CD4-positive, alpha-beta memory T cell (primary cell): ENCODE data around the gene DCUN1D3. TPM values are rescaled to one million over a fixed set of nuclear protein-coding genes. Genes with fewer than 3 reads are reported as not detected.

Source experiments
- CTCF ChIA-PET: fragments of 350-600 bp; sonication (Branson Sonifier 250); formaldehyde crosslinking; loops from one replicate; lab custom pipeline; 2021; ENCODE audit warnings: inconsistent platforms; ENCODE audit not compliant: partially characterized antibody; lab: Charles Lee
- POLR2A ChIA-PET: fragments of 350-600 bp; sonication (Branson Sonifier 250); formaldehyde crosslinking; loops from one replicate; lab custom pipeline; 2021; ENCODE audit not compliant: partially characterized antibody; lab: Charles Lee
- DNase-seq, 5 donors: peaks; one replicate each; pipeline versions ENCODE4 v3.0.0 to v3.0.0-alpha.2; 2020 to 2022; ENCODE audit warnings: mixed read lengths in 1 of 5
- H3K27ac ChIP-seq: one replicate; pipeline ENCODE4 v1.7.0; 2013; ENCODE audit warnings: low read depth, low read length
- H3K27me3 ChIP-seq: 2 replicates; pipeline ENCODE4 v1.7.0; 2013; ENCODE audit warnings: mild to moderate bottlenecking, low read length, moderate library complexity; ENCODE audit not compliant: insufficient read depth
- H3K36me3 ChIP-seq: 2 replicates; pipeline ENCODE4 v1.7.0; 2013; ENCODE audit warnings: mild to moderate bottlenecking, low read length, moderate library complexity; ENCODE audit not compliant: insufficient read depth
- H3K4me1 ChIP-seq: 2 replicates; pipeline ENCODE4 v1.7.0; 2013; ENCODE audit warnings: mild to moderate bottlenecking, low read length, moderate library complexity; ENCODE audit not compliant: insufficient read depth
- H3K4me3 ChIP-seq, 2 donors: one replicate each; pipeline ENCODE4 v1.7.0; 2013; ENCODE audit warnings: low read length in 2 of 2, mild to moderate bottlenecking in 1 of 2
- H3K9me3 ChIP-seq, 2 donors: one replicate each; pipeline ENCODE4 v1.7.0; 2013; ENCODE audit warnings: low read length in 2 of 2, control low read depth in 1 of 2; ENCODE audit not compliant: control insufficient read depth in 1 of 2
- H3K27ac Mint-ChIP-seq, 7 donors: one replicate each; pipeline ENCODE4 v1.8.0; 2020 to 2021; ENCODE audit warnings: mixed read lengths in 7 of 7, mild to moderate bottlenecking in 6 of 7, inconsistent platforms in 3 of 7, moderate library complexity in 3 of 7
- H3K27me3 Mint-ChIP-seq, 2 donors: one replicate each; pipeline ENCODE4 v1.8.0; 2020 to 2021; ENCODE audit warnings: mixed read lengths in 2 of 2
- H3K36me3 Mint-ChIP-seq, 2 donors: one replicate each; pipeline ENCODE4 v1.8.0; 2020 to 2021; ENCODE audit warnings: mixed read lengths in 2 of 2, inconsistent platforms in 1 of 2, mild to moderate bottlenecking in 1 of 2
- H3K4me1 Mint-ChIP-seq, 4 donors: one replicate each; pipeline ENCODE4 v1.8.0; 2020 to 2021; ENCODE audit warnings: mixed read lengths in 4 of 4, mild to moderate bottlenecking in 1 of 4
- H3K4me3 Mint-ChIP-seq, 8 donors: one replicate each; pipeline ENCODE4 v1.8.0; 2020 to 2021; ENCODE audit warnings: mixed read lengths in 8 of 8, mild to moderate bottlenecking in 7 of 8, moderate library complexity in 6 of 8, inconsistent platforms in 3 of 8
- H3K9me3 Mint-ChIP-seq, 8 donors: one replicate each; pipeline ENCODE4 v1.8.0; 2020 to 2021; ENCODE audit warnings: mixed read lengths in 8 of 8, mild to moderate bottlenecking in 5 of 8, inconsistent platforms in 3 of 8, moderate library complexity in 1 of 8
- intact Hi-C: fragments of 100-400 bp; cut with micrococcal nuclease; formaldehyde crosslinking; loops from one replicate; pipeline ENCODE4 v1.15.1; 2023
- polyA plus RNA-seq, 2 donors: library from polyadenylated mRNA; unstranded; fragments of 300-500 nt; fragmentation: Illumina TruSeq; gene quantifications; one replicate each; pipeline ENCODE4 v1.2.3, GENCODE V29; 2021
- total RNA-seq, 2 experiments: library from RNA; stranded (reverse); gene quantifications; one replicate each; pipeline ENCODE4 v1.2.3, GENCODE V29; 2021

The DCUN1D3 gene
- total and polyA plus RNA-seq, 4 experiments from 2014 or later: 0.11 to 7.5 (median 3.7) TPM

DNA sequence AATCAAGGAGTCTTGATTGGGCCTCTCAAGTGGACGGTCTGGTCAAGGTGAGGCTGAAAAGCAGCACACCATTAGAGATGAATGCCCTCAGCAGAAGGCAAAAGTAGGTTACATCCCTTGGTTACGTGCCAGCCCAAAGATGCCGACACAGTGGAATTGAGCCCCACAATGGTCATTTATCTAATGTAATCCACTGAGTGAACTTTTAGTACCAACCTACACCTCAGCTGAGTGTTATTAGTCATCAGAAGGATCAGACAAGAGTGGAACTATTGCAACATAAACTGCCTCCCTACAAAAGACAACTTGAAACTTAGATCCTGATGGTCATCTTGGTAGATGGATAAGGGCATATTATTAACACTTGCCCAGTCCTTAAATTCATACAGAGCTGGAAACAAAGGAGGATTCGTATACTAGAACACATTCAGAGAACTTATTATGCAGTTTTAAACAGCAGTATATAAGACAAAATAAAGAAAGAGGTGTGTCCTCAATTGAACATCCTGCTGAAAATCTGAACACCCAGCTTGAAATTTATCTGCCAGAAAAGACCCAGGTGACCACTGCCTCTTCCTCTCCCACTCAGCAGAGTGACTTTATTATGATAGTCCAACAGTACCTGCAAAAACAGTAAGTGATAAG lies 2.8 kb downstream of the DCUN1D3 start:
- H3K27ac Mint-ChIP-seq: peak overlapping the region in 5 of 7 donors; percentile 4 to 94 (median 24)
- no peak overlapping the region for H3K4me3 ChIP-seq
- ChIA-PET CTCF (interaction anchor here (4.3 kb wide), 1 partner anchor 23 kb away, joined by 26 read pairs; no protein-coding TSS in a partner anchor), POLR2A (interaction anchor here (0.8 kb wide), 1 partner anchor 23 kb away, joined by 3 read pairs; no protein-coding TSS in a partner anchor)
- peaks cover 26 to 46% (median 35%) of the 10 kb centered on the region in 4 donors for H3K4me1 Mint-ChIP-seq
- H3K9me3 Mint-ChIP-seq: no peaks in the 10 kb centered on the region
- H3K27me3 Mint-ChIP-seq: no peaks in the 10 kb centered on the region
- peaks cover 28% of the 10 kb centered on the region for H3K4me1 ChIP-seq
- peaks cover under 1 to 29% of the 10 kb centered on the region in 2 donors for H3K36me3 Mint-ChIP-seq
- no peak for DNase-seq
- no peaks in the 10 kb centered on the region for H3K36me3 ChIP-seq
- no peaks in the 10 kb centered on the region for H3K9me3 ChIP-seq
- H3K27ac ChIP-seq: no peak overlapping the region
- no peaks in the 10 kb centered on the region for H3K27me3 ChIP-seq
- H3K4me3 Mint-ChIP-seq: peak overlapping the region in 3 of 8 donors; percentile 25 to 41 (median 32)
- intact Hi-C loops: no loop called here

DNA sequence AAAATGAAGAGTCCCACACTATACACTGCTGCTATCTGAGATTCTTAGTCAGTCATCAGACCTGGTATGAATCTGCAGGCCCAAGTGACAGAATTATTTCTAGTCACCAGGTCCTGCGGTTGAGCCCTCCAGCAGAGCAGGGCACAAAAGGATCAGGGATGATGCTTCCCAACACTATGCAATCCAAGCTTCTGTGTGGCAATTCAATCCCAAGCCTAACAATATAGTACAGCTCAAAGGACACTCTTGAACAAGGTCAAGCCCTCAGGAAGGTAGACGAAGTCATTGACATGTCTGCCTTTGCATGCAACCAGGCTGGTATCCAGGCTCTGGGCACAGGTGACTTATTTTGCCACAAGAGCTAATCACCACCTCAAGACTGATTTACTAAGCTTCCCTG lies 5.8 kb downstream of the DCUN1D3 start:
- H3K27ac ChIP-seq: no peak overlapping the region
- H3K27me3 ChIP-seq: no peaks in the 10 kb centered on the region
- H3K9me3 ChIP-seq: no peaks in the 10 kb centered on the region
- peaks cover 9% of the 10 kb centered on the region for H3K4me1 ChIP-seq
- Mint-ChIP-seq H3K27ac (no peak overlapping the region), H3K4me1 (peaks cover 15 to 22% (median 16%) of the 10 kb centered on the region in 4 donors), H3K36me3 (peaks cover 14 to 30% of the 10 kb centered on the region in 2 donors), H3K9me3 (no peaks in the 10 kb centered on the region), H3K4me3 (no peak overlapping the region), H3K27me3 (no peaks in the 10 kb centered on the region)
- H3K4me3 ChIP-seq: no peak overlapping the region
- no peaks in the 10 kb centered on the region for H3K36me3 ChIP-seq
- intact Hi-C loops: no loop called here
- CTCF ChIA-PET: interaction anchor here (1.2 kb wide), 1 partner anchor 20 kb away, joined by 3 read pairs; no protein-coding TSS in a partner anchor
- POLR2A ChIA-PET: no interaction called here
- DNase-seq: no peak

DNA sequence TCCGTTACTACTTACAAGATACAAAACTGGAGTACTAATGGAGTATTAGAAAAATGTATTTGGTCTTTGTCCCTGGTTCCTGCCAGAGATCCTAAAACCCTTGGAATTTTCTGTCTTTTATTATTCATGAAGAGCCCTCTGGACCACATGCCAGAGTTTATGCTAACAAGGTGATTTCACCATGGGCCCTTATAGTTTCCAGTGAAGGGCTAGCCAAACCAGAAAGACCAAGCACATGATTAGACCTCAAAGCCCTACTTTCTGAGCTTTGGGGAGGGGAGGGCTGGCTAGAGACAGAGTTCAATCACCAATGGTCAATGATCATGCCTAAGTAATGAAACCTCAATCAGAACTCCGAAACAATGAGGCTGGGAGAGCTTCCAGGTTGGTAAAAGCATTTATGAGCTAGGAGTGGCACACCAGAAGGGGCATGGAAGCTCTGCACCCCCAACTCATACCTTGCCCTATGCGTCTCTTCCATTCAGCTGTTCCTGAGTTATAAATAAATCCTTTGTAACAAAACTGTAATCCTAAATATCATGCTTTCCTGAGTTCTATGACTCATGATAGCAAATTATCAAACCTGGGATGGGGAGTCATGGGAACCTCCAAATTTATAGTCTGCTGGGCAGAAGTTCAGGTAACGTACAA lies 10.4 kb downstream of the DCUN1D3 start:
- no peak for DNase-seq
- Mint-ChIP-seq H3K36me3 (peaks cover 14 to 25% of the 10 kb centered on the region in 2 donors), H3K4me3 (no peak overlapping the region), H3K27ac (no peak overlapping the region), H3K27me3 (no peaks in the 10 kb centered on the region), H3K4me1 (peaks cover 4 to 14% (median 8%) of the 10 kb centered on the region in 4 donors), H3K9me3 (no peaks in the 10 kb centered on the region)
- POLR2A ChIA-PET: no interaction called here
- Histone ChIP-seq H3K36me3 (no peaks in the 10 kb centered on the region), H3K27ac (no peak overlapping the region), H3K27me3 (no peaks in the 10 kb centered on the region), H3K4me1 (no peaks in the 10 kb centered on the region), H3K4me3 (no peak overlapping the region), H3K9me3 (no peaks in the 10 kb centered on the region)
- intact Hi-C loops: no loop called here
- CTCF ChIA-PET: interaction anchor here (0.7 to 1.1 kb wide), 2 partner anchors 14 to 270 kb away, joined by 4 to 5 read pairs; no protein-coding TSS in a partner anchor

DNA sequence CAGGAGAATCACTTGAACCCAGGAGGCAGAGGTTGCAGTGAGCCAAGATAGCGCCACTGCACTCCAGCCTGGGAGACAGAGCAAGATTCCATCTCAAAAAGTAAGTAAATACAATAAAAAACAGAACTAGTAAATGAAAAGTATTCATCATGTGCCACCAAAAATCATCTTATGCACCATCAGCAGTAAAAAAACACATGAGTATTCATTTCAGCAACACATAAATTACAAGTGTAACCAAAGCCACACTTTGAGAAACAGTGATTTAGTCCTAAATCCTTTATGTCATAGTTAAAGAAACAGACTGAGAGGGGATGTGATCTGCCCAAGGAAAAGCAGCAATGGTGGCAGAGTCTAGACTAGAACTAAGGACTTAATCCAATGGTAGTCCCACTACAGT lies 13.0 kb downstream of the DCUN1D3 start:
- H3K9me3 Mint-ChIP-seq: no peaks in the 10 kb centered on the region
- Histone ChIP-seq H3K9me3 (no peaks in the 10 kb centered on the region), H3K4me1 (peaks cover 10% of the 10 kb centered on the region), H3K36me3 (no peaks in the 10 kb centered on the region), H3K4me3 (no peak overlapping the region), H3K27me3 (no peaks in the 10 kb centered on the region), H3K27ac (no peak overlapping the region)
- no peak overlapping the region for H3K4me3 Mint-ChIP-seq
- ChIA-PET POLR2A (no interaction called here), CTCF (interaction anchor here (1.1 to 2.3 kb wide), 2 partner anchors 13 to 38 kb away, joined by 3 to 10 read pairs; no protein-coding TSS in a partner anchor)
- H3K36me3 Mint-ChIP-seq: peaks cover 19 to 21% of the 10 kb centered on the region in 2 donors
- peaks cover 11 to 21% (median 16%) of the 10 kb centered on the region in 4 donors for H3K4me1 Mint-ChIP-seq
- no peak for DNase-seq
- H3K27me3 Mint-ChIP-seq: no peaks in the 10 kb centered on the region
- no peak overlapping the region for H3K27ac Mint-ChIP-seq
- intact Hi-C loops: no loop called here

DNA sequence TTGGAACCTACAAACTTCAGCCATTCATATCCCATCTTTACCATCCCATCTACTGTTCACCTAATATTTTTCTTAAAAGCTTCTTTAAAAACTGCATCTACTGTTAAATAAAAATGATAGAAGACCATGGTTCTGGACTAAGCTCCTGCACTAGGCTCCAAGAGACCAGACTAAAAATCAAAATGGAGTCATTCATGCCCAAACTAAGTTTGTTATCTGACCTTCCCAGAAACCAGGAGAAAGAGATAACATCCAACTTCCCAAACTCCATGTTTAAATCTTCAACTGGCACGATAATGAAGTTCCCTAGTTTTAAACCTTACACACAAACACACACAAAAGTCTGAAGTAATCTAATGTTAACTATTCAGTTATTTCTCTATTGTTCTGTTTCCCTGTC lies 13.8 kb downstream of the DCUN1D3 start:
- DNase-seq: no peak
- peaks cover 10% of the 10 kb centered on the region for H3K4me1 ChIP-seq
- no peaks in the 10 kb centered on the region for H3K36me3 ChIP-seq
- intact Hi-C loops: no loop called here
- Mint-ChIP-seq H3K27ac (peak overlapping the region in 2 of 7 donors; percentile 20 to 53), H3K36me3 (peaks cover 14 to 18% of the 10 kb centered on the region in 2 donors), H3K4me1 (peaks cover 11 to 17% (median 16%) of the 10 kb centered on the region in 4 donors), H3K4me3 (no peak overlapping the region), H3K9me3 (no peaks in the 10 kb centered on the region), H3K27me3 (no peaks in the 10 kb centered on the region)
- H3K9me3 ChIP-seq: no peaks in the 10 kb centered on the region
- H3K27me3 ChIP-seq: no peaks in the 10 kb centered on the region
- no peak overlapping the region for H3K27ac ChIP-seq
- no peak overlapping the region for H3K4me3 ChIP-seq
- CTCF ChIA-PET: interaction anchor here (1.1 to 2.3 kb wide), 2 partner anchors 12 to 37 kb away, joined by 3 to 10 read pairs; no protein-coding TSS in a partner anchor
- POLR2A ChIA-PET: interaction anchor here (1.2 kb wide), 1 partner anchor 14 kb away, joined by 3 read pairs; the partner anchor contains the start of genes DCUN1D3 and LYRM1

DNA sequence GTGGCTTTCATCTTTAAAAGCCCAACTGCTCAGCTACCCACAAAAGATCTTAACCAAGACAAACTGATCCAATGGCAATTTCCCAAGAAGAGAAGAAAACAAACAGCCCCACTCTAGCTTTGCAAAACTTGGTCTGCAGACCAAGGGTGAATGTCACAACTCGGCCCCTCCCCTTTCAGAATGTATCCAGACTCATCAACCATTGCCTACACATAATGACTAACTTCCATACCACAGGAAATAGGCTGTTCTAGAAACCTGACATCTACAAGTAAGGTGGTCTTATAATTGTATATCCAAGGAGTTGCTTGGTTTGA lies 16.0 kb downstream of the DCUN1D3 start:
- DNase-seq: no peak
- Histone ChIP-seq H3K36me3 (no peaks in the 10 kb centered on the region), H3K9me3 (no peaks in the 10 kb centered on the region), H3K4me3 (no peak overlapping the region), H3K27ac (no peak overlapping the region), H3K4me1 (peaks cover 10% of the 10 kb centered on the region), H3K27me3 (no peaks in the 10 kb centered on the region)
- ChIA-PET POLR2A (interaction anchor here (1.3 kb wide), 1 partner anchor 10 kb away, joined by 6 read pairs; no protein-coding TSS in a partner anchor), CTCF (interaction anchor here (1.2 to 2.6 kb wide), 2 partner anchors 10 to 34 kb away, joined by 8 to 9 read pairs; no protein-coding TSS in a partner anchor)
- H3K27me3 Mint-ChIP-seq: no peaks in the 10 kb centered on the region
- H3K4me1 Mint-ChIP-seq: peaks cover 20 to 28% (median 25%) of the 10 kb centered on the region in 4 donors
- H3K36me3 Mint-ChIP-seq: peaks cover 7 to 8% of the 10 kb centered on the region in 2 donors
- H3K27ac Mint-ChIP-seq: peak overlapping the region in 3 of 7 donors; percentile 1 to 43 (median 18)
- no peaks in the 10 kb centered on the region for H3K9me3 Mint-ChIP-seq
- intact Hi-C loops: no loop called here
- H3K4me3 Mint-ChIP-seq: no peak overlapping the region
